H9 (cell line): ENCODE measurements around the gene NME4. TPM values are rescaled to one million over a fixed set of nuclear protein-coding genes. Genes with fewer than 3 reads are reported as not detected.

Experiments used
- DNase-seq: peaks from one replicate; pipeline ENCODE4 v3.0.0-alpha.2; 2017
- H2AFZ ChIP-seq: one replicate; pipeline ENCODE4 v1.6.1; 2013; ENCODE audit warnings: mild to moderate bottlenecking, low read length, control low read depth, moderate library complexity
- H2AK5ac ChIP-seq: 2 replicates; pipeline ENCODE4 v1.6.1; 2013; ENCODE audit warnings: low read length, control low read depth, mixed read lengths; ENCODE audit not compliant: insufficient read length
- H2BK120ac ChIP-seq: one replicate; pipeline ENCODE4 v1.6.1; 2013; ENCODE audit warnings: low read depth, mild to moderate bottlenecking, low read length, control low read depth, inconsistent platforms; ENCODE audit not compliant: poor library complexity, severe bottlenecking
- H2BK12ac ChIP-seq: 2 replicates; pipeline ENCODE4 v1.6.1; 2013; ENCODE audit warnings: low read length, control low read depth, mixed read lengths, low read depth; ENCODE audit not compliant: insufficient read length
- H2BK15ac ChIP-seq: 2 replicates; pipeline ENCODE4 v1.6.1; 2013; ENCODE audit warnings: low read depth, low read length, control low read depth
- H2BK20ac ChIP-seq: one replicate; pipeline ENCODE4 v1.6.1; 2013; ENCODE audit warnings: low read depth, mild to moderate bottlenecking, low read length, control low read depth, inconsistent platforms; ENCODE audit not compliant: poor library complexity, severe bottlenecking
- H2BK5ac ChIP-seq: 2 replicates; pipeline ENCODE4 v1.6.1; 2013; ENCODE audit warnings: low read length, control low read depth, mixed read lengths; ENCODE audit not compliant: insufficient read length
- H3K14ac ChIP-seq: 2 replicates; pipeline ENCODE4 v1.6.1; 2013; ENCODE audit warnings: low read length, control low read depth; ENCODE audit not compliant: insufficient read depth
- H3K18ac ChIP-seq: 2 replicates; pipeline ENCODE4 v1.6.1; 2013; ENCODE audit warnings: low read depth, mild to moderate bottlenecking, mixed read lengths, low read length, control low read depth; ENCODE audit not compliant: insufficient read length
- H3K23ac ChIP-seq: 2 replicates; pipeline ENCODE4 v1.6.1; 2013; ENCODE audit warnings: low read length, control low read depth, mixed read lengths, low read depth; ENCODE audit not compliant: insufficient read length
- H3K23me2 ChIP-seq: 2 replicates; pipeline ENCODE4 v1.6.1; 2013; ENCODE audit warnings: low read depth, mild to moderate bottlenecking, mixed read lengths, low read length, control low read depth; ENCODE audit not compliant: insufficient read length, poor library complexity, severe bottlenecking
- H3K27ac ChIP-seq: 2 replicates; pipeline ENCODE4 v1.5.1; 2013; ENCODE audit warnings: low read length, control low read depth, mixed read lengths, low read depth; ENCODE audit not compliant: insufficient read length
- H3K27me3 ChIP-seq: 2 replicates; pipeline ENCODE4 v1.6.1; 2013; ENCODE audit warnings: low read length, control low read depth, inconsistent platforms; ENCODE audit not compliant: insufficient read depth
- H3K4ac ChIP-seq: 2 replicates; pipeline ENCODE4 v1.6.1; 2013; ENCODE audit warnings: low read depth, mild to moderate bottlenecking, control low read depth, inconsistent platforms, low read length, moderate library complexity
- H3K4me1 ChIP-seq: 2 replicates; pipeline ENCODE4 v1.6.1; 2013; ENCODE audit warnings: low read length, control low read depth, inconsistent platforms; ENCODE audit not compliant: insufficient read depth
- H3K4me2 ChIP-seq: 2 replicates; pipeline ENCODE4 v1.6.1; 2013; ENCODE audit warnings: low read length, control low read depth, mixed read lengths; ENCODE audit not compliant: insufficient read length, insufficient read depth
- H3K56ac ChIP-seq: 2 replicates; pipeline ENCODE4 v1.6.1; 2013; ENCODE audit warnings: low read depth, mild to moderate bottlenecking, mixed read lengths, low read length, control low read depth; ENCODE audit not compliant: insufficient read length
- H3K79me1 ChIP-seq: 2 replicates; pipeline ENCODE4 v1.6.1; 2013; ENCODE audit warnings: low read depth, mild to moderate bottlenecking, moderate library complexity, low read length, control low read depth, inconsistent platforms; ENCODE audit not compliant: insufficient read depth, poor library complexity, severe bottlenecking
- H3K79me2 ChIP-seq: 2 replicates; pipeline ENCODE4 v1.6.1; 2013; ENCODE audit warnings: low read length, control low read depth, inconsistent platforms; ENCODE audit not compliant: insufficient read depth
- H3K9ac ChIP-seq: 2 replicates; pipeline ENCODE4 v1.6.1; 2013; ENCODE audit warnings: low read length, control low read depth, mixed read lengths; ENCODE audit not compliant: insufficient read length; ENCODE audit errors: extremely low read depth
- H3K9me3 ChIP-seq: one replicate; pipeline ENCODE4 v1.6.1; 2013; ENCODE audit warnings: low read depth, low read length, inconsistent platforms; ENCODE audit not compliant: control insufficient read depth
- H3T11ph ChIP-seq: one replicate; pipeline ENCODE4 v1.6.1; 2013; ENCODE audit warnings: mild to moderate bottlenecking, low read length, control low read depth, inconsistent platforms
- H4K20me1 ChIP-seq: one replicate; pipeline ENCODE4 v1.6.1; 2013; ENCODE audit not compliant: control insufficient read depth, insufficient read length, insufficient read depth
- H4K5ac ChIP-seq: 2 replicates; pipeline ENCODE4 v1.6.1; 2013; ENCODE audit warnings: low read depth, mild to moderate bottlenecking, mixed read lengths, low read length, control low read depth; ENCODE audit not compliant: insufficient read length
- H4K8ac ChIP-seq: replicated peaks from 2 replicates; pipeline ENCODE4 v1.6.1; 2013; ENCODE audit warnings: low read length, control low read depth, mixed read lengths, low read depth; ENCODE audit not compliant: insufficient read length
- H4K91ac ChIP-seq: 2 replicates; pipeline ENCODE4 v1.6.1; 2013; ENCODE audit warnings: low read depth, mild to moderate bottlenecking, moderate library complexity, mixed read lengths, low read length, control low read depth; ENCODE audit not compliant: insufficient read length
- H3K27ac Mint-ChIP-seq, 3 experiments: 2 replicates in 2 of 3; 3 replicates in 1 of 3; pipeline ENCODE4 v1.8.0; 2020 to 2021; ENCODE audit warnings: mixed read lengths in 3 of 3, mild to moderate bottlenecking in 1 of 3, moderate library complexity in 1 of 3
- H3K27me3 Mint-ChIP-seq: 2 replicates; pipeline ENCODE4 v1.8.0; 2021; ENCODE audit warnings: low read depth, mild to moderate bottlenecking, moderate library complexity, mixed read lengths
- H3K36me3 Mint-ChIP-seq, 3 experiments: 2 replicates in 2 of 3; 3 replicates in 1 of 3; pipeline ENCODE4 v1.8.0; 2020 to 2021; ENCODE audit warnings: low read depth in 3 of 3, mixed read lengths in 3 of 3; ENCODE audit not compliant: insufficient read depth in 1 of 3
- H3K4me1 Mint-ChIP-seq, 2 experiments: 2 replicates each; pipeline ENCODE4 v1.8.0; 2020; ENCODE audit warnings: mixed read lengths in 2 of 2
- H3K4me3 Mint-ChIP-seq, 2 experiments: 2 replicates in 1 of 2; 3 replicates in 1 of 2; pipeline ENCODE4 v1.8.0; 2020 to 2021; ENCODE audit warnings: mild to moderate bottlenecking in 2 of 2, mixed read lengths in 2 of 2, moderate library complexity in 1 of 2
- H3K9me3 Mint-ChIP-seq, 2 experiments: 2 replicates in 1 of 2; 3 replicates in 1 of 2; pipeline ENCODE4 v1.8.0; 2020; ENCODE audit warnings: mild to moderate bottlenecking in 2 of 2, mixed read lengths in 2 of 2, moderate library complexity in 1 of 2
- WGBS: extraction: QIAGEN DNeasy Blood & Tissue Kit; methylation state at CpG from one replicate; pipeline ENCODE4 v1.1.7; 2013; ENCODE audit warnings: missing lambda C conversion rate, low lambda C conversion rate, mixed read lengths; ENCODE audit not compliant: insufficient read length; ENCODE audit errors: extremely low coverage; 5-methylcytosine and 5-hydroxymethylcytosine counted together
- total RNA-seq: library from RNA; stranded (reverse); gene quantifications from 2 replicates; pipeline ENCODE4 v1.2.1, GENCODE V29; 2021
- TF ChIP-seq, protein P1 (sequence below): fragments of 200-600 bp; sonication (generic); conservative IDR thresholded peaks from 3 replicates; pipeline ENCODE4 v1.8.0; 2021; ENCODE audit warnings: antibody characterized with exemption, mild to moderate bottlenecking

The NME4 gene
- total RNA-seq, 1 experiment from 2014 or later: 320 TPM

GRCh38 chr16:359067-359763 lies 37.8 kb upstream of the NME4 start:
- Histone ChIP-seq H3K79me1 (no peaks in the 10 kb centered on the region), H3K9ac (no peak overlapping the region), H2BK5ac (no peak overlapping the region), H2BK20ac (no peak overlapping the region), H3K56ac (no peak overlapping the region), H4K5ac (no peak overlapping the region), H2BK12ac (no peak overlapping the region), H3K9me3 (no peaks in the 10 kb centered on the region), H2AK5ac (no peak overlapping the region), H3K4me2 (no peak overlapping the region), H3K23ac (no peak overlapping the region), H2AFZ (no peak overlapping the region), H2BK15ac (no peak overlapping the region), H3K18ac (no peak overlapping the region), H3K27me3 (no peaks in the 10 kb centered on the region), H3K4me1 (no peaks in the 10 kb centered on the region), H3K14ac (no peak overlapping the region; the same call in 1 of the 2 replicates), H3T11ph (no peak overlapping the region), H3K4ac (no peak overlapping the region), H4K91ac (no peak overlapping the region), H4K8ac (no peak overlapping the region), H3K79me2 (no peaks in the 10 kb centered on the region), H4K20me1 (no peaks in the 10 kb centered on the region), H3K27ac (no peak overlapping the region), H3K23me2 (no peaks in the 10 kb centered on the region), H2BK120ac (no peak overlapping the region)
- no CpG with 5 or more reads among the region's 19 CpGs for WGBS
- TF ChIP-seq, protein P1, sequence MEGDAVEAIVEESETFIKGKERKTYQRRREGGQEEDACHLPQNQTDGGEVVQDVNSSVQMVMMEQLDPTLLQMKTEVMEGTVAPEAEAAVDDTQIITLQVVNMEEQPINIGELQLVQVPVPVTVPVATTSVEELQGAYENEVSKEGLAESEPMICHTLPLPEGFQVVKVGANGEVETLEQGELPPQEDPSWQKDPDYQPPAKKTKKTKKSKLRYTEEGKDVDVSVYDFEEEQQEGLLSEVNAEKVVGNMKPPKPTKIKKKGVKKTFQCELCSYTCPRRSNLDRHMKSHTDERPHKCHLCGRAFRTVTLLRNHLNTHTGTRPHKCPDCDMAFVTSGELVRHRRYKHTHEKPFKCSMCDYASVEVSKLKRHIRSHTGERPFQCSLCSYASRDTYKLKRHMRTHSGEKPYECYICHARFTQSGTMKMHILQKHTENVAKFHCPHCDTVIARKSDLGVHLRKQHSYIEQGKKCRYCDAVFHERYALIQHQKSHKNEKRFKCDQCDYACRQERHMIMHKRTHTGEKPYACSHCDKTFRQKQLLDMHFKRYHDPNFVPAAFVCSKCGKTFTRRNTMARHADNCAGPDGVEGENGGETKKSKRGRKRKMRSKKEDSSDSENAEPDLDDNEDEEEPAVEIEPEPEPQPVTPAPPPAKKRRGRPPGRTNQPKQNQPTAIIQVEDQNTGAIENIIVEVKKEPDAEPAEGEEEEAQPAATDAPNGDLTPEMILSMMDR: no peak
- Mint-ChIP-seq H3K9me3 (no peaks in the 10 kb centered on the region), H3K27ac (no peak overlapping the region), H3K27me3 (peaks cover 9% of the 10 kb centered on the region), H3K4me3 (no peak overlapping the region), H3K36me3 (no peaks in the 10 kb centered on the region), H3K4me1 (peaks cover 4 to 14% of the 10 kb centered on the region in 2 experiments; a peak in 3 of 4 replicates)
- DNase-seq: no peak
